Measurements from ENCODE around the gene RFX4.
A peak's percentile ranks its signal among the peaks of the same experiment; 100 is the strongest.

RFX4 gene

DNA sequence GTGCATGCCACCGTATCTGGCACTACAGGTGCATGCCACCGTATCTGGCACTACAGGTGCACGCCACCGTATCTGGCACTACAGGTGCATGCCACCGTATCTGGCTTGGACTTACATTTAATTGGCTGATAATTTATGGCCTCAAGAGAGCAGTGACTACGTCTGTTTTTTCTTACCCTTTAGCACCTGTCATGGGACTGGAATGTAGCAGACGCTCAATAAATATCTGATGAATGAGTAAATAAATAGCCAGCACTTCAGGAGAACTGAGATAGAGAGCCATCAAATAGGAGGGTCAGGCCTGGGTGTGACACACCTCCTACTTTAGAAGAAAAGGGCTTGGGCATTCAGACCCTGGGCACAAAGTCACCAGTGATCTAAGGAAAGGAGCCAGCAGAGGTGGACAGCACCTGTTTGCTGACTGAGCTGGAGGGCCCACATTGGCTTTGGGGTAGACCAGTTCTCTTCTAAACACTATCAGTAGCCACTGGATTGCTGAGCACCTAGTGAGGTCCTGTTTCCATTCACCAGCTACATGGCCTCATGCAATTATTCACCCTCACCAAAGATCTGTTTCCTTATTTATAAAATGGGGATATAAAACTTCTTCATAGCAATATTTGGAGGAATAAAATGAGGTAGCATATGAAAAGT is 50.1 kb downstream of the RFX4 start:
- H3K9ac ChIP-seq: no peak overlapping the region
- peaks cover 0 to 8% (median 2%) of the 10 kb centered on the region in 10 experiments; a peak in 4 of 20 replicates for H3K4me1 ChIP-seq
- no peak for TF ChIP-seq Cebpa-rat (IDR thresholded peaks at IDR 0.05)
- H4K20me1 ChIP-seq: no peaks in the 10 kb centered on the region
- no peak overlapping the region for H3K4me3 ChIP-seq
- H3K9me3 ChIP-seq (replicated peaks in 1 of 11): no peaks in the 10 kb centered on the region
- no peaks in the 10 kb centered on the region for H3K36me3 ChIP-seq
- H3K4me2 ChIP-seq: no peak overlapping the region
- no peaks in the 10 kb centered on the region for H3K27me3 ChIP-seq
- no peak overlapping the region for H3K27ac ChIP-seq

DNA sequence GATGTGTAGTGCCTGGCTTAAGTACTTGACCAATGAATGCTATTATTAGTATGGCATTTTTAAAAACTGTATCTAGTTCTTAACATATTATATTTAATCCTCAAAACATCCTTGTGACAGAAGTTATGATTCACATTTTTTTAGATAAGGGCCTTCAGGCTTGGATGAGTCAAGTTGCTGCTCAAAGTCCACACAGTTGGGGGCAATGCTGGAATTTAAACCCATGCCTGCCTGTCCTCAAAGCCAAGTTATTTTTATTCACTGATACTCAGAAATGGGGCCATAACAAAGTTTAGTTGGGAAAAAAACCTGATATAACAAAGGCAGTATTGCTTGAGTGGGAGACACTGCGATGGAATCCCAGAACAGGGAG is 50.6 kb downstream of the RFX4 start:
- no peaks in the 10 kb centered on the region for H3K9me3 ChIP-seq (replicated peaks in 1 of 11)
- no peak for TF ChIP-seq Cebpa-rat (IDR thresholded peaks at IDR 0.05)

DNA sequence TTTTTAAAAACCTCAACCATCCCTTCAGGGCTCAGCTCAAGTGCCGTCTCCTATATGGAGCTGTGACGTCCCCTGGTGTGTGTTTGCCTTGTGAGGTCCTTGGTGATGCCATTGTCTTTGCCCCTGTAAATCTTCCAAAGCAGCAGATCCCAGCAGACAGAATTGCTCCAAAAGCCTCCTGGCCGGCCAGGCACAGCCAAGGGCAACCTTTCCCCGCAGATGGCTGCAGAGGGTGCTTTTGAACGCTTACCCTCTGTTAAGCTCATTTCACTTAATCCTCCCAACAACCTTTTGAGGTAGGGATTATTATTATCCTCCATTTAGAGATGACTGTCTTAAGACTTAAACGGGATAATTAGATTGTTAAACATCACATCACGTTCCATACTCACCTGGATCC is 51.4 kb downstream of the RFX4 start:
- H3K4me1 ChIP-seq: peaks cover 0 to 8% (median 2%) of the 10 kb centered on the region in 10 experiments; a peak in 4 of 20 replicates
- no peak for TF ChIP-seq Cebpa-rat (IDR thresholded peaks at IDR 0.05)

More for the DNA sequence above, 50.6 kb downstream of the RFX4 start:
- no peak overlapping the region for H3K4me2 ChIP-seq
- H3K4me3 ChIP-seq: no peak overlapping the region
- H3K9ac ChIP-seq: no peak overlapping the region
- H3K36me3 ChIP-seq: no peaks in the 10 kb centered on the region
- H4K20me1 ChIP-seq: no peaks in the 10 kb centered on the region
- H3K27me3 ChIP-seq: no peaks in the 10 kb centered on the region
- peaks cover 0 to 8% (median 2%) of the 10 kb centered on the region in 10 experiments; a peak in 4 of 20 replicates for H3K4me1 ChIP-seq
- H3K27ac ChIP-seq: no peak overlapping the region

DNA sequence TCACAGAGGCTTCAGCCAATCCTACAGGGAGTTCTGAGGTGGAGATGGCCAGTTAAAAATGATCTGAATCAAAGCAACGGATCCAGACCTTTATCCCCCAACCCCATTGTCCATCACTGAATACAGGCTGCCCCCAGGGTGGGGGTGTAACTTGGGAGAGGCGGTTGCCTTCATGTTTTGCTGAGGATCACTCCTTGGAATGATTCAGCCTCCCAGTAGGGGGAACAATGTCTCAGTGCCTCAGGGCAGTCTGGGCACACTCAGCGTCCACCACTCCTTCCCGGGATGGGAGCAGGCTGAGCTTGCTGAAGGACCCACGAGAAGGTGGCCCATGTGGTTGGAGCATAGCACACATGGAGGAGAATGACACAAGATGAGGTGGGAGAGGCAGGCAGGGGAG is 60.2 kb downstream of the RFX4 start:
- Histone ChIP-seq H3K4me3 (no peak overlapping the region), H3K27me3 (no peaks in the 10 kb centered on the region), H4K20me1 (no peaks in the 10 kb centered on the region), H3K9me3 (replicated peaks in 1 of 11) (no peaks in the 10 kb centered on the region), H3K4me2 (no peak overlapping the region), H3K9ac (no peak overlapping the region), H3K27ac (no peak overlapping the region), H3K36me3 (no peaks in the 10 kb centered on the region), H3K4me1 (peaks cover 0 to 5% (median 0%) of the 10 kb centered on the region in 10 experiments; a peak in 1 of 20 replicates)
- TF ChIP-seq Cebpa-rat (IDR thresholded peaks at IDR 0.05): no peak

More for the DNA sequence above, 51.4 kb downstream of the RFX4 start:
- H3K4me2 ChIP-seq: no peak overlapping the region
- no peaks in the 10 kb centered on the region for H3K27me3 ChIP-seq
- no peaks in the 10 kb centered on the region for H3K36me3 ChIP-seq
- H4K20me1 ChIP-seq: no peaks in the 10 kb centered on the region
- no peaks in the 10 kb centered on the region for H3K9me3 ChIP-seq (replicated peaks in 1 of 11)
- H3K27ac ChIP-seq: no peak overlapping the region
- H3K4me3 ChIP-seq: no peak overlapping the region
- no peak overlapping the region for H3K9ac ChIP-seq

DNA sequence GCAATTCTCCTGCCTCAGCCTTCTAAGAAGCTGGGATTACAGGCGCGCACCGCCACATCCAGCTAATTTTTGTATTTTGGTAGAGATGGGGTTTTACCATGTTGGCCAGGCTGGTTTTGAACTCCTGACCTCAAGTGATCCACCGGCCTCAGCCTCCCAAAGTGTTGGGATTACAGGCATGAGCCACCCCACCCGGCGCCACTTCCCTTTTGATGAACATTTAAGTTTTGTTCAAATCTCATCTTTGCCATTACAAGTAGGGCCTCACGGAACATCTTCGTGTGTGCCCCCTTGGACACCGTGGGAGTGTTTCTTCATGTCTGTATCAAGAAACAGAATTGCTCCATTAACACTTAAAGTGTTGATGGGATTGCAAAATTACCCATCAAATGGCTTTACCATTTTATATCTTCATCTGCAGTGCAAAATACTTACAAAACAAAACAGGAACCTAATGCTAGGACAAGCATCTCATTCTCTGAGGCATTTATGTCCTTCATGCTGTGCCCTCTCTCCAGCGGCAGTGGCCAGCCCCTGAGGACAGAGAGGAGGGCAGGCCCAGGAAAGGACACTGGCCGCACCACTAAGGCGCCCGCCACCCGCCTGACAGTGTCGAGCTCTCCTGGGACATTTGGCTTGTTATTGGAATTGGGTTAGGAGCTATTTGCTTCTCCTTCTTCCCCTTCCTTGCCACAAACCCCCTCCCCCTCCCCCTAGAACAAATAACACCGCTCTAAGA is 61.7 kb downstream of the RFX4 start:
- H3K36me3 ChIP-seq: no peaks in the 10 kb centered on the region
- no peak overlapping the region for H3K27ac ChIP-seq
- H3K4me3 ChIP-seq: no peak overlapping the region
- H3K9ac ChIP-seq: no peak overlapping the region
- H3K9me3 ChIP-seq (replicated peaks in 1 of 11): no peaks in the 10 kb centered on the region
- no peaks in the 10 kb centered on the region for H4K20me1 ChIP-seq
- H3K27me3 ChIP-seq: no peaks in the 10 kb centered on the region
- peaks cover 0 to 18% (median 0%) of the 10 kb centered on the region in 10 experiments; a peak in 2 of 20 replicates for H3K4me1 ChIP-seq
- no peak overlapping the region for H3K4me2 ChIP-seq
- TF ChIP-seq Cebpa-rat (IDR thresholded peaks at IDR 0.05): no peak

DNA sequence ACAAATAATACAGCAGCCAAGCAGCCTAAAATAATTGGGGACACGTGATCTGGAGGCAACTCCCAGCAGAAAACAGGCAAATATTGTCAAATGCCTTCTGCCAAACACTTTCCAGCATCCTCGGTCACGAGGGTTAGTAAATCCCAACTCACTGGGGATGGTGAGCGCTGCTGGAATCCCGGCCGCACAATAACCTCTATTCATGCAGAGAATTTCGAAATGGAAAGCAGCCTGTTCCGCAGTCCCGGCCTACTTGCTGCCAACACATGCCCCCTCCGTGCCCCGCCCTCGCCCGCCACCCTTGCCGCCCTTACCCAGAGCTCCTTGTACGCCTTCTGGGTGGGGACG is 62.2 kb downstream of the RFX4 start:
- H3K27me3 ChIP-seq: no peaks in the 10 kb centered on the region
- H3K9me3 ChIP-seq (replicated peaks in 1 of 11): no peaks in the 10 kb centered on the region
- H3K4me2 ChIP-seq: no peak overlapping the region
- H3K27ac ChIP-seq: no peak overlapping the region
- H3K4me3 ChIP-seq: no peak overlapping the region
- no peaks in the 10 kb centered on the region for H4K20me1 ChIP-seq
- H3K9ac ChIP-seq: no peak overlapping the region
- H3K36me3 ChIP-seq: no peaks in the 10 kb centered on the region
- no peak for TF ChIP-seq Cebpa-rat (IDR thresholded peaks at IDR 0.05)
- peaks cover 0 to 18% (median 0%) of the 10 kb centered on the region in 10 experiments; a peak in 2 of 20 replicates for H3K4me1 ChIP-seq

DNA sequence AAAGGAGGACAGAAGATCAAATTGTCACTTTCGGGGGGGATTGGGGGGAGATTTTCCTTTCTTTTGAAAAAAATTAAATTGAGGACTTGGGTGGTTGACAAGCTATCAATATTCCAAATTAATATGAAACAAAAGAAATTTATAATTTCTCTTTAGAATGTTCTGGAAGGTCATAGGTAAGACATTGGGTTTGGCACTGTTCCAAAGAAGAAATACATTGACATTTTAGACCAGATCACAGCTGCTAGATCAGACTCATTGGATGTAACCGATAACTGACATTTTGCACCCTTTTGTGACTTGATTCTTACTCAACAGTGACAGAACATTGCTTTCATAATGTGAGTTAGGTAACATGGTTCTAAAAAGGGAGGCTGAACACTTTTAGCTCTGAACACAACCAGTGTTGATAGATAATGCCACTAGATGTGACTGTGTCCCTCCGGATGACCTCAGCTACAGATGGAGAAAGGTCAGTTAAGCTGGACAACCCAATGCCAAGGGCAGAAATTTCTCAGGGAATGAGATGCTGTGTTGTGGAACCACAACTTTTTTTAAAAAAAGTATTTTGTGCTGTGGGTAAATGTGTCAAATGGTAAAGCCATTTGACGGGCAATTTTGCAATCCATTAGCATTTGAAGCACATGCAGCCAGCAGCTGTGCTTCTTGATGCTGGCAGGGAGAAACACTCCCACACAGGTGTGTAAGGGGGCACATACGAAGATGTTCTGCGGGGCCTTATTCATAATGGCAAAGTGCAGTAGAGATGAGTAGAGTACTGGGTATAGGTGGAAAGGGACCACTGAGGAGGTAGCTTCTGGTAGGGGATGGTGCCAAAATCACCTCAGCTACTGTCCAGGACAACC is 62.9 kb downstream of the RFX4 start:
- H3K9me3 ChIP-seq (replicated peaks in 1 of 11): no peaks in the 10 kb centered on the region
- no peak for TF ChIP-seq Cebpa-rat (IDR thresholded peaks at IDR 0.05)
- H3K27me3 ChIP-seq: no peaks in the 10 kb centered on the region
- no peak overlapping the region for H3K4me2 ChIP-seq
- H3K27ac ChIP-seq: no peak overlapping the region
- no peaks in the 10 kb centered on the region for H3K36me3 ChIP-seq
- H3K9ac ChIP-seq: no peak overlapping the region
- H3K4me3 ChIP-seq: no peak overlapping the region
- no peaks in the 10 kb centered on the region for H4K20me1 ChIP-seq
- H3K4me1 ChIP-seq: peaks cover 0 to 18% (median 0%) of the 10 kb centered on the region in 10 experiments; a peak in 2 of 20 replicates

DNA sequence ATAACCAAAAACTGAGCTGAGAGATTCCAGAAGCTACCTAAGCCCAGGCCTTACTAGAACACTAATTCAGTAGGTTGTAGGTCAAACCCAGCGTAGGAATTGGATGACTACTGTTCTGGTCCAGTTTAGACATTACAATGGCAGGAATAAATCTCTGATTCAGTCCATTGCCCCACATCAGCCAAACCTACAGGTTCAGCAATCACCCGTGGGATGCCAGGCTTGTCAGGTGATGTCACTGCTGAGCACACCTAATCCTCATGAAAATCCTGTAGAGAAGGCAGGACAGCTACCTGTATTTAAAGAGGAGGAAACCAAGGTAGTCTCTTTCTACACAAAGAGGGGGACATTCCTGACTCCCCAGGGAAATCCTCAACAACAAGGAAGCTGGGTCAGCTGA is 63.7 kb downstream of the RFX4 start:
- H3K27me3 ChIP-seq: no peaks in the 10 kb centered on the region
- H3K4me3 ChIP-seq: no peak overlapping the region
- H3K4me1 ChIP-seq: peaks cover 0 to 18% (median 0%) of the 10 kb centered on the region in 10 experiments; a peak in 2 of 20 replicates
- H3K36me3 ChIP-seq: no peaks in the 10 kb centered on the region
- TF ChIP-seq Cebpa-rat (IDR thresholded peaks at IDR 0.05): no peak
- no peak overlapping the region for H3K9ac ChIP-seq
- H3K4me2 ChIP-seq: no peak overlapping the region
- no peaks in the 10 kb centered on the region for H3K9me3 ChIP-seq (replicated peaks in 1 of 11)
- no peaks in the 10 kb centered on the region for H4K20me1 ChIP-seq
- no peak overlapping the region for H3K27ac ChIP-seq

DNA sequence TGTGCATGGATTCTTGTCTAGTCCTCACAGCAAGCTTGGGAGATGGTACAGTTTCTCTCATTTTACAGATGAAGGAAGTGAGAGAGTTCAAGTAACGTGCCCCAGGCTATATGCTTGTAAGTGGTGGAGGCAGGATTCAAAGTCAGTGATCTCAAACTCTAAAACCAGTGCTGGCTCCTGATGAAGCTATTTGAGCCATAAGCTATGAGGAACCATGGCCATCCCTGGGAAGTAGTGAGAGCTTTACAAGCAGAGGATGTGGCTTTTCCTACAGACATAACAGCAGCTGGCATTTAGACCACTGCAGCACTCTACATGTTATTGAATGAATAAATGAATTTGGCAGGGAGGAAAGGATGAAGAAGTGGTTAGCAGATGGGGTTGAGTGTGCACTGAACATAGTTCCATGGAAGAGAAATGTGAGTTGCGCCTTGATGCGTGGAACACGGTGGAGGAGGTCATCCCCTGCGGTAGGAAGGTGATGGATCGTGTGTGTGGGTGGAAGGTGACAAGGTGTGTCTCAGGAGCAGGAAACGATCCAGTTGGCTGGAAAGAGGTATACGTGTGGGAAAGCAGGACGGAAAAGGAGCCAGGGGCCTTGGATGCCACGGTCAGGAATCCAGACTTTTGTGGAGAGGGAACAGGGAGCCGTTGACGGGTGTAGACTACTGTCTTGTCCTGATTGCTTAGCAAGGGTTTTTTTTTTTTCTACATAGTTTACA is 65.2 kb downstream of the RFX4 start:
- no peak for TF ChIP-seq Cebpa-rat (IDR thresholded peaks at IDR 0.05)

More for the DNA sequence above, 65.2 kb downstream of the RFX4 start:
- H3K4me3 ChIP-seq: no peak overlapping the region
- no peak overlapping the region for H3K27ac ChIP-seq
- H3K4me2 ChIP-seq: peak overlapping the region in 1 of 11 experiments; percentile 16; a peak in 1 of 22 replicates
- H3K27me3 ChIP-seq: no peaks in the 10 kb centered on the region
- H3K9ac ChIP-seq: no peak overlapping the region
- H3K4me1 ChIP-seq: peaks cover 0 to 19% (median 0%) of the 10 kb centered on the region in 10 experiments; a peak in 2 of 20 replicates
- H3K9me3 ChIP-seq (replicated peaks in 1 of 11): no peaks in the 10 kb centered on the region
- no peaks in the 10 kb centered on the region for H4K20me1 ChIP-seq
- H3K36me3 ChIP-seq: no peaks in the 10 kb centered on the region
